ENCODE results near the gene TDRD6.

TDRD6 gene

GRCh38 chr6:46715141-46715540 lies 27.5 kb downstream of the TDRD6 start:
- no peak for TF ChIP-seq CTCF (IDR thresholded peaks at IDR 0.05)

- no peak for TF ChIP-seq CTCF (IDR thresholded peaks at IDR 0.05)
Observed at GRCh38 chr6:46719099-46719498, 31.4 kb downstream of the TDRD6 start.

GRCh38 chr6:46720401-46720800 lies 32.7 kb downstream of the TDRD6 start:
- TF ChIP-seq CTCF (IDR thresholded peaks at IDR 0.05), result no peak

GRCh38 chr6:46729787-46730326 lies 42.2 kb downstream of the TDRD6 start:
- TF ChIP-seq CTCF (IDR thresholded peaks at IDR 0.05), result no peak

GRCh38 chr6:46730921-46731461 lies 43.3 kb downstream of the TDRD6 start:
- no peak for TF ChIP-seq CTCF (IDR thresholded peaks at IDR 0.05)

GRCh38 chr6:46733341-46733801 lies 45.7 kb downstream of the TDRD6 start:
- no peak for TF ChIP-seq CTCF (IDR thresholded peaks at IDR 0.05)

GRCh38 chr6:46734867-46735719 lies 47.4 kb downstream of the TDRD6 start, which contains the start of gene PLA2G7:
TSS of gene PLA2G7 (minus strand) at chr6:46735375. CDS start at chr6:46722891, 12,484 bp downstream.
- TF ChIP-seq CTCF (IDR thresholded peaks at IDR 0.05), result no peak

Measured in LNCAP (cell line).